PC-3 (cell line): ENCODE data around the gene SLC25A21.

Experiments
- EZH2 ChIP-seq: fragments of 300-600 bp; sonication (generic); IDR thresholded peaks from one replicate; pipeline ENCODE4 v1.6.1; 2017; ENCODE audit warnings: antibody characterized with exemption, mild to moderate bottlenecking, low read length; ENCODE audit not compliant: unreplicated experiment
- EZH2phosphoT487 ChIP-seq: fragments of 300-600 bp; sonication (generic); IDR thresholded peaks from 2 replicates; pipeline ENCODE4 v1.6.1; 2018; ENCODE audit warnings: mild to moderate bottlenecking, antibody characterized with exemption, low read length, borderline replicate concordance
- TF ChIP-seq, protein P1 (sequence below): fragments of 300-600 bp; sonication (generic); conservative IDR thresholded peaks from 2 replicates; pipeline ENCODE4 v1.5.1; 2017; ENCODE audit warnings: antibody characterized with exemption, low read depth, mild to moderate bottlenecking, low read length

DNA sequence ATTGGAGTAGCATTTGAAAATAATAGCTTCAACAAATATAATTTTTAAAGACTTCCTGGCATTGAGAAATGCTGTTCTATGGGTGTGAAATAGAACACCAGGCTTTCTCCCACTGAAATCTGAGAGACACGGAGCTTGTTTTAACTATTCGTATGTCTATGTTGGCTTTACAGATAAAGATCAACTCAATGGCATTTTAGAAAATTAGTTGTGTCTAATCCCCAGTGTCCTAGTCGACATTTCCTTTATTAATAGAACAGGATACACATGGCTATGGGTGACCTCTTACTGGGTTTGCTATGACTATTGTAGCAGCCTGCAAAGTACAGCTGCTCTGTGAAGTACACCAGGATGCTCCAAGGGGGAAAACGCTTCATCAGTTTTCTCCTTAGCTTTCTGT is 159.3 kb downstream of the SLC25A21 start:
- TF ChIP-seq, protein P1, sequence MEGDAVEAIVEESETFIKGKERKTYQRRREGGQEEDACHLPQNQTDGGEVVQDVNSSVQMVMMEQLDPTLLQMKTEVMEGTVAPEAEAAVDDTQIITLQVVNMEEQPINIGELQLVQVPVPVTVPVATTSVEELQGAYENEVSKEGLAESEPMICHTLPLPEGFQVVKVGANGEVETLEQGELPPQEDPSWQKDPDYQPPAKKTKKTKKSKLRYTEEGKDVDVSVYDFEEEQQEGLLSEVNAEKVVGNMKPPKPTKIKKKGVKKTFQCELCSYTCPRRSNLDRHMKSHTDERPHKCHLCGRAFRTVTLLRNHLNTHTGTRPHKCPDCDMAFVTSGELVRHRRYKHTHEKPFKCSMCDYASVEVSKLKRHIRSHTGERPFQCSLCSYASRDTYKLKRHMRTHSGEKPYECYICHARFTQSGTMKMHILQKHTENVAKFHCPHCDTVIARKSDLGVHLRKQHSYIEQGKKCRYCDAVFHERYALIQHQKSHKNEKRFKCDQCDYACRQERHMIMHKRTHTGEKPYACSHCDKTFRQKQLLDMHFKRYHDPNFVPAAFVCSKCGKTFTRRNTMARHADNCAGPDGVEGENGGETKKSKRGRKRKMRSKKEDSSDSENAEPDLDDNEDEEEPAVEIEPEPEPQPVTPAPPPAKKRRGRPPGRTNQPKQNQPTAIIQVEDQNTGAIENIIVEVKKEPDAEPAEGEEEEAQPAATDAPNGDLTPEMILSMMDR = no peak
- TF ChIP-seq EZH2 (no peak), EZH2phosphoT487 (no peak)
